ENCODE data around the gene HLCS.

Gene HLCS

GRCh38 chr21:36804874-36805611, 161.4 kb downstream of the HLCS start:
- H3K79me2 ChIP-seq (ENCODE audit: insufficient read depth, low read length): no peaks in the 10 kb centered on the region
- no peaks in the 10 kb centered on the region for H4K20me1 ChIP-seq (ENCODE audit: low read depth, low read length)
- H3K4me2 ChIP-seq (ENCODE audit: low read depth, low read length, poor library complexity, severe bottlenecking): no peak overlapping the region
- H3K9me2 ChIP-seq (replicated peaks; ENCODE audit: insufficient read depth, low read length): no peaks in the 10 kb centered on the region
- H3K4me3 ChIP-seq (ENCODE audit: insufficient read depth, low read length, poor library complexity, severe bottlenecking): no peak overlapping the region
- no peaks in the 10 kb centered on the region for H3K9me3 ChIP-seq (ENCODE audit: insufficient read depth, low read length)
- no peaks in the 10 kb centered on the region for H3K27me3 ChIP-seq (ENCODE audit: low read length)
- TF ChIP-seq EZH2phosphoT487 (conservative IDR thresholded peaks at IDR 0.05; ENCODE audit: low read length) (no peak), CTCF (IDR thresholded peaks at IDR 0.05; ENCODE audit: insufficient read depth, low read length, poor library complexity, severe bottlenecking) (no peak)
- H2AFZ ChIP-seq (ENCODE audit: low read depth, low read length, severe bottlenecking): no peak overlapping the region
- no peaks in the 10 kb centered on the region for H3F3A ChIP-seq (ENCODE audit: insufficient read depth)
- H3K9ac ChIP-seq (ENCODE audit: low read length): no peak overlapping the region
- no peak overlapping the region for H3K27ac ChIP-seq (ENCODE audit: low read depth, low read length)
- H3K36me3 ChIP-seq (ENCODE audit: low read length): no peaks in the 10 kb centered on the region

GRCh38 chr21:36803816-36804439, 162.5 kb downstream of the HLCS start:
- Histone ChIP-seq H3K9ac (ENCODE audit: low read length) (no peak overlapping the region), H3K4me2 (ENCODE audit: low read depth, low read length, poor library complexity, severe bottlenecking) (no peak overlapping the region), H2AFZ (ENCODE audit: low read depth, low read length, severe bottlenecking) (no peak overlapping the region), H3K9me2 (replicated peaks; ENCODE audit: insufficient read depth, low read length) (no peaks in the 10 kb centered on the region), H3K36me3 (ENCODE audit: low read length) (no peaks in the 10 kb centered on the region), H3K4me3 (ENCODE audit: insufficient read depth, low read length, poor library complexity, severe bottlenecking) (no peak overlapping the region), H3K79me2 (ENCODE audit: insufficient read depth, low read length) (no peaks in the 10 kb centered on the region), H4K20me1 (ENCODE audit: low read depth, low read length) (no peaks in the 10 kb centered on the region), H3K9me3 (ENCODE audit: insufficient read depth, low read length) (no peaks in the 10 kb centered on the region), H3F3A (ENCODE audit: insufficient read depth) (no peaks in the 10 kb centered on the region), H3K27me3 (ENCODE audit: low read length) (no peaks in the 10 kb centered on the region), H3K27ac (ENCODE audit: low read depth, low read length) (no peak overlapping the region)
- no peak for TF ChIP-seq EZH2phosphoT487 (conservative IDR thresholded peaks at IDR 0.05; ENCODE audit: low read length)
- no peak for TF ChIP-seq CTCF (IDR thresholded peaks at IDR 0.05; ENCODE audit: insufficient read depth, low read length, poor library complexity, severe bottlenecking)

GRCh38 chr21:36803051-36803645, 163.3 kb downstream of the HLCS start:
- no peaks in the 10 kb centered on the region for H3K79me2 ChIP-seq (ENCODE audit: insufficient read depth, low read length)

More at GRCh38 chr21:36803051-36803645, 163.3 kb downstream of the HLCS start:
- H3K9ac ChIP-seq (ENCODE audit: low read length): no peak overlapping the region
- H3K27me3 ChIP-seq (ENCODE audit: low read length): no peaks in the 10 kb centered on the region
- H3K27ac ChIP-seq (ENCODE audit: low read depth, low read length): no peak overlapping the region
- no peaks in the 10 kb centered on the region for H3K36me3 ChIP-seq (ENCODE audit: low read length)
- no peak overlapping the region for H3K4me3 ChIP-seq (ENCODE audit: insufficient read depth, low read length, poor library complexity, severe bottlenecking)
- H4K20me1 ChIP-seq (ENCODE audit: low read depth, low read length): no peaks in the 10 kb centered on the region
- no peaks in the 10 kb centered on the region for H3K9me2 ChIP-seq (replicated peaks; ENCODE audit: insufficient read depth, low read length)
- no peak overlapping the region for H3K4me2 ChIP-seq (ENCODE audit: low read depth, low read length, poor library complexity, severe bottlenecking)
- no peak overlapping the region for H2AFZ ChIP-seq (ENCODE audit: low read depth, low read length, severe bottlenecking)
- no peaks in the 10 kb centered on the region for H3K9me3 ChIP-seq (ENCODE audit: insufficient read depth, low read length)
- H3F3A ChIP-seq (ENCODE audit: insufficient read depth): no peaks in the 10 kb centered on the region
- no peak for TF ChIP-seq EZH2phosphoT487 (conservative IDR thresholded peaks at IDR 0.05; ENCODE audit: low read length)
- TF ChIP-seq CTCF (IDR thresholded peaks at IDR 0.05; ENCODE audit: insufficient read depth, low read length, poor library complexity, severe bottlenecking): no peak

All from SU-DHL-6 (cell line).